ENCODE data around the gene PTCH1. TPM values are rescaled to one million over a fixed set of nuclear protein-coding genes. Genes with fewer than 3 reads are reported as not detected.

The PTCH1 gene
- total and polyA plus RNA-seq, 10 of the 15 experiments (the other 5 are each of a cell fraction or from before 2014, with no cell fraction given), result 0.16 to 6.1 (median 2.6) TPM

- Histone ChIP-seq H3K27ac (ENCODE audit: control insufficient read depth, insufficient read depth) (no peak overlapping the region), H4K20me1 (ENCODE audit: control insufficient read depth, insufficient read depth) (no peaks in the 10 kb centered on the region), H3K79me2 (ENCODE audit: control insufficient read depth, insufficient read depth, low read length) (no peaks in the 10 kb centered on the region), H3K9me3 (replicated peaks; ENCODE audit: control insufficient read depth, insufficient read depth, low read length) (no peaks in the 10 kb centered on the region; the same call in 1 of the 3 replicates), H3K4me2 (ENCODE audit: control insufficient read depth, insufficient read depth) (no peak overlapping the region), H3K4me1 (ENCODE audit: control insufficient read depth, insufficient read depth, low read length) (peaks cover 11% of the 10 kb centered on the region), H3K9ac (ENCODE audit: control insufficient read depth, insufficient read depth, low read length) (no peak overlapping the region), H3K36me3 (ENCODE audit: control insufficient read depth in 2 of 2, insufficient read depth in 2 of 2, low read length in 1 of 2) (no peaks in the 10 kb centered on the region), H3K4me3 (no peak overlapping the region), H3K27me3 (replicated peaks in 1 of 2; ENCODE audit: control insufficient read depth in 2 of 2, insufficient read depth in 2 of 2, low read length in 1 of 2) (peaks cover 11 to 16% of the 10 kb centered on the region in 2 experiments; a peak in 3 of 4 replicates), H2AFZ (ENCODE audit: control insufficient read depth, low read depth, low read length) (no peak overlapping the region)
- no peak for DNase-seq (ENCODE audit: low read depth, low spot score)
- intact Hi-C loops (cut with micrococcal nuclease; ENCODE audit: unreplicated experiment), result no loop called here
- in situ Hi-C loops (cut with MboI), result no loop called here
- TF ChIP-seq EGR1 (IDR thresholded peaks at IDR 0.05; ENCODE audit: borderline replicate concordance in 1 of 2, low read depth in 2 of 2, low read length in 2 of 2), result no peak
- TF ChIP-seq TCF7 (IDR thresholded peaks at IDR 0.05; ENCODE audit: borderline replicate concordance), result no peak
- TF ChIP-seq CTCF (IDR thresholded peaks at IDR 0.05 in 2 of 3, conservative IDR thresholded peaks at IDR 0.05 in 1 of 3; ENCODE audit: control insufficient read depth in 2 of 3, extremely low read depth in 1 of 3, insufficient read depth in 1 of 3, low read depth in 3 of 3, low read length in 3 of 3), result no peak
- no peak for TF ChIP-seq ZBED1 (IDR thresholded peaks at IDR 0.05; ENCODE audit: borderline replicate concordance)
- no peak for TF ChIP-seq RFX5 (IDR thresholded peaks at IDR 0.05; ENCODE audit: low read depth, low read length)
- no peak for TF ChIP-seq RUNX3 (IDR thresholded peaks at IDR 0.05; ENCODE audit: low read length)
- no peak for TF ChIP-seq POLR2AphosphoS2 (IDR thresholded peaks at IDR 0.05; ENCODE audit: low read depth, low read length)
- no peak for TF ChIP-seq IKZF1 (conservative IDR thresholded peaks at IDR 0.05)
- no peak for TF ChIP-seq GATAD2B (conservative IDR thresholded peaks at IDR 0.05; ENCODE audit: low read depth)
- no peak for TF ChIP-seq KAT2A (conservative IDR thresholded peaks at IDR 0.05; ENCODE audit: control insufficient read depth, low read depth, low read length)
- no peak for TF ChIP-seq HDAC6 (IDR thresholded peaks at IDR 0.05; ENCODE audit: unreplicated experiment)
- WGBS (ENCODE audit: insufficient coverage, insufficient replicate concordance, low lambda C conversion rate, missing lambda C conversion rate), result 72% methylated on average over 5 of the region's 5 CpGs
- no peak for FAIRE-seq
- ATAC-seq, result no peak
- ChIA-PET RAD21 (ENCODE audit: unreplicated experiment) (interaction anchor here (1.2 kb wide), 1 partner anchor 17 kb away, joined by 3 read pairs; no protein-coding TSS in a partner anchor), SMC1A (ENCODE audit: uncharacterized antibody, unreplicated experiment) (interaction anchor here (0.6 to 1.8 kb wide), 6 partner anchors 16 to 211 kb away, joined by 3 to 5 read pairs (median 3); no protein-coding TSS in a partner anchor), CTCF (interaction anchor here (0.6 kb wide), 1 partner anchor 748 kb away, joined by 3 read pairs; no protein-coding TSS in a partner anchor), POLR2A (interaction anchor here (1.0 kb wide), 1 partner anchor 196 kb away, joined by 5 read pairs; no protein-coding TSS in a partner anchor)
- BruUV-seq (replicated peaks), result no TSS peak
Observed at GRCh38 chr9:95514342-95514741, 2.4 kb downstream of the PTCH1 start.

Measured in GM12878 (cell line).